ENCODE data around the gene SPATS2L.

SPATS2L gene

GRCh38 chr2:200288670-200289429 lies 17.6 kb upstream of the SPATS2L start:
- CTCF ChIA-PET = interaction anchor here (0.7 kb wide), 1 partner anchor 16 kb away, joined by 3 read pairs; no protein-coding TSS in a partner anchor

GRCh38 chr2:200296118-200296517 lies 10.4 kb upstream of the SPATS2L start:
- ChIA-PET POLR2A (no interaction called here), CTCF (interaction anchor here (0.8 to 1.2 kb wide), 3 partner anchors 13 to 310 kb away, joined by 3 read pairs; no protein-coding TSS in a partner anchor)
- DNase-seq (ENCODE audit: low read depth, low spot score) = no peak
- TF ChIP-seq CTCF (IDR thresholded peaks at IDR 0.05; ENCODE audit: insufficient read depth, low read length, missing control alignments) = no peak
- no peak overlapping the region for H3K4me3 ChIP-seq (ENCODE audit: low read depth, low read length)

More at GRCh38 chr2:200288670-200289429, 17.6 kb upstream of the SPATS2L start:
- DNase-seq (ENCODE audit: low read depth, low spot score) = no peak
- no peak for TF ChIP-seq CTCF (IDR thresholded peaks at IDR 0.05; ENCODE audit: insufficient read depth, low read length, missing control alignments)
- no peak overlapping the region for H3K4me3 ChIP-seq (ENCODE audit: low read depth, low read length)
- POLR2A ChIA-PET = interaction anchor here (0.6 kb wide), 1 partner anchor 267 kb away, joined by 4 read pairs; no protein-coding TSS in a partner anchor

- ChIA-PET POLR2A (no interaction called here), CTCF (interaction anchor here (1.0 to 1.5 kb wide), 2 partner anchors 70 to 311 kb away, joined by 3 read pairs; no protein-coding TSS in a partner anchor)
- no peak for TF ChIP-seq CTCF (IDR thresholded peaks at IDR 0.05; ENCODE audit: insufficient read depth, low read length, missing control alignments)
- no peak overlapping the region for H3K4me3 ChIP-seq (ENCODE audit: low read depth, low read length)
- DNase-seq (ENCODE audit: low read depth, low spot score) = no peak
Measured at GRCh38 chr2:200297100-200297499, 9.4 kb upstream of the SPATS2L start.

- DNase-seq (ENCODE audit: low read depth, low spot score) = no peak
- ChIA-PET CTCF (interaction anchor here (0.7 to 1.5 kb wide), 2 partner anchors 312 to 318 kb away, joined by 3 read pairs; no protein-coding TSS in a partner anchor), POLR2A (no interaction called here)
- H3K4me3 ChIP-seq (ENCODE audit: low read depth, low read length) = no peak overlapping the region
- TF ChIP-seq CTCF (IDR thresholded peaks at IDR 0.05; ENCODE audit: insufficient read depth, low read length, missing control alignments) = no peak
Measured at GRCh38 chr2:200297989-200298388, 8.5 kb upstream of the SPATS2L start.

GRCh38 chr2:200298816-200299215 lies 7.7 kb upstream of the SPATS2L start:
- H3K4me3 ChIP-seq (ENCODE audit: low read depth, low read length) = no peak overlapping the region
- CTCF ChIA-PET = no interaction called here
- POLR2A ChIA-PET = no interaction called here
- TF ChIP-seq CTCF (IDR thresholded peaks at IDR 0.05; ENCODE audit: insufficient read depth, low read length, missing control alignments) = no peak
- DNase-seq (ENCODE audit: low read depth, low spot score) = no peak

- ChIA-PET CTCF (interaction anchor here (1.5 to 2.2 kb wide), 2 partner anchors 315 to 320 kb away, joined by 3 to 10 read pairs; no protein-coding TSS in a partner anchor), POLR2A (no interaction called here)
- no peak for DNase-seq (ENCODE audit: low read depth, low spot score)
- no peak for TF ChIP-seq CTCF (IDR thresholded peaks at IDR 0.05; ENCODE audit: insufficient read depth, low read length, missing control alignments)
- no peak overlapping the region for H3K4me3 ChIP-seq (ENCODE audit: low read depth, low read length)
Measured at GRCh38 chr2:200300065-200300464, 6.4 kb upstream of the SPATS2L start.
